HFFc6 (cell line): Measurements from ENCODE around the gene NMRAL1. TPM values are rescaled to one million over a fixed set of nuclear protein-coding genes. Genes with fewer than 3 reads are reported as not detected.

Source experiments
- DNase-seq: peaks from one replicate; pipeline ENCODE4 v3.0.0-alpha.2; 2018
- H3K27ac Mint-ChIP-seq: 2 replicates; pipeline ENCODE4 v1.8.0; 2020; ENCODE audit warnings: mild to moderate bottlenecking, mixed read lengths
- H3K27me3 Mint-ChIP-seq: 2 replicates; pipeline ENCODE4 v1.8.0; 2021; ENCODE audit warnings: mild to moderate bottlenecking, moderate library complexity, mixed read lengths; ENCODE audit not compliant: insufficient read depth
- H3K36me3 Mint-ChIP-seq: 2 replicates; pipeline ENCODE4 v1.8.0; 2021; ENCODE audit warnings: low read depth, mixed read lengths
- H3K4me1 Mint-ChIP-seq: 2 replicates; pipeline ENCODE4 v1.8.0; 2020; ENCODE audit warnings: low read depth, mixed read lengths
- H3K4me3 Mint-ChIP-seq: 2 replicates; pipeline ENCODE4 v1.8.0; 2020; ENCODE audit warnings: mild to moderate bottlenecking, moderate library complexity, mixed read lengths
- H3K9me3 Mint-ChIP-seq: 2 replicates; pipeline ENCODE4 v1.8.0; 2020; ENCODE audit warnings: mild to moderate bottlenecking, mixed read lengths
- total RNA-seq, 6 experiments: library from RNA; stranded (reverse); fragmentation: NEBNext Ultra II Directional; extraction: Animal tissue kit (Norgen Biotek cat#: 25700); gene quantifications; 2 replicates in 1 of 6; 3 replicates in 5 of 6; pipeline ENCODE4 v1.2.3, GENCODE V29; 2021
- TF ChIP-seq, protein P1 (sequence below): fragments of 200-600 bp; sonication (generic); IDR thresholded peaks from 2 replicates; pipeline ENCODE4 v1.5.0; 2021; ENCODE audit warnings: antibody characterized with exemption, mild to moderate bottlenecking

NMRAL1 gene
- total RNA-seq, 6 experiments from 2014 or later, result 26.2 to 37.2 (median 33.7) TPM

DNA sequence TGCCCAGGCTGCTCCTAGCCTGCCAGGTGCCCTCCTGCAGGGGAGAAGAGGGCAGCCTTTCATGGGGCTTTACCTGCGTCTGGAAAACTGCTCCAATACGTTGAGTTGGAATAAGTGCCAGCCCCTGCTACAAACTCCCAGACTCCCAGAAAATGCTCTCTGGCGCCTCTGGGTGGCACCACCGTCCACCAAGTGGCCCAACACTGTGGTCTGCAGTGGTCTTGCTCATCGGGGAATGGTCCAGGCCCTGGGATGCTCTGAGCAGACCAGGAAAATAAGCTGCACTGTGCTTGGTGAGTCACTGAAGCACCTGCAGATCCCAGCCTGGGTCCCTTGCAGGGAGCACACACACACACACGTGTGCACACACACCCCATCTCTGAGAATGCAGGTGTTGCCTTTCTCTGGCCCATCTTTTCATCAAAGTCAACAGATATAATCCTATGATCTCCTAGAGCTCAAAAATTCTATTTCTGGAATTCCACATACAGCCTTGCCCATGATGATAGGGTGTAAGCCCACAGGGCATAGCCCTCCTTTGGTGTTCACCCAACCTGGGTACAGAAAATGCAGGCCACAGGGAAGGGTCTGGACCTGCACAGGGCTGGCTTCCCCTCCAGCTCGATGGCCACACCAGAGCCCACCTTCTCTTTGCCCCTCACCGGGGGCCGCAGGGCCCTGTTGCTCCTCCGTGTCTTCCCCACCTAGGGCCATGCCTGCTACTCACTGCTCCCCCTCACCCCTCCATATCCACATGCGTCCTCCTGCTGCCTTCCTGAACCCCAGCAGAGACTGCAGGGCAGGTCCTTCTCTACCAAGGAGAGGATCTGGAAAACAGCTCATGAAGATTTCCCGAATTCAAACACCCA, 43.6 kb upstream of the NMRAL1 start:
- H3K4me1 Mint-ChIP-seq, result no peaks in the 10 kb centered on the region; the same call in 1 of the 2 replicates

DNA sequence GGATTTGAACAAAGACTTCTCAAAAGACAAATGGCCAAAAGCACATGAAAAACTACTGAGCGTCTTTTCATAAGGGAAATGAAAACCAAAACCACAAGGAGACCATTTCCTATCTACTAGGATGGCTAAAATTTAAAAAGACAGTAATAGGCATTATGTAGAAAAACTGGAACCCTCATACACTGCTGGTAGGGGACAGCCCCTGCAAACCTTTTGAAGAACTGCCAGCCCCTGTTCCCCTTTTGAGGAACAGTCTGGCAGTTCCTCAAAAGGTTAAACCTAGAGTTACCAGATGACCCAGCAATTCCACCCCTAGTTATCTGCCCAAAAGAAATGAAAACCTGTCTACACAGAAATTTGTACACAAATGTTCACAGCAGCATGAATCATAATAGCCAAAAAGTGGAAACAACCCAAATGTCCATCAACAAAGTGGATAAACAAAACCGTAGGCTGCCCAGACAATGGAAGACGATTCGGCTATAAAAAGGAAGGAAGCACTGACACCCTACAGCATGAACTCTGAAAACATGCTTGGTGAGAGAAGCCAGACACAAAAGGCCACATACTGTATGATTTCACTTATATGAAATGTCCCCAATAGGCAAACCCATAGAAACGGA, 41.3 kb upstream of the NMRAL1 start:
- no peak for DNase-seq
- no peak overlapping the region for H3K27ac Mint-ChIP-seq
- no peaks in the 10 kb centered on the region for H3K4me1 Mint-ChIP-seq
- no peaks in the 10 kb centered on the region for H3K27me3 Mint-ChIP-seq
- peaks cover 3% of the 10 kb centered on the region; the same call in 1 of the 2 replicates for H3K36me3 Mint-ChIP-seq
- no peaks in the 10 kb centered on the region for H3K9me3 Mint-ChIP-seq
- no peak overlapping the region for H3K4me3 Mint-ChIP-seq
- TF ChIP-seq, protein P1, sequence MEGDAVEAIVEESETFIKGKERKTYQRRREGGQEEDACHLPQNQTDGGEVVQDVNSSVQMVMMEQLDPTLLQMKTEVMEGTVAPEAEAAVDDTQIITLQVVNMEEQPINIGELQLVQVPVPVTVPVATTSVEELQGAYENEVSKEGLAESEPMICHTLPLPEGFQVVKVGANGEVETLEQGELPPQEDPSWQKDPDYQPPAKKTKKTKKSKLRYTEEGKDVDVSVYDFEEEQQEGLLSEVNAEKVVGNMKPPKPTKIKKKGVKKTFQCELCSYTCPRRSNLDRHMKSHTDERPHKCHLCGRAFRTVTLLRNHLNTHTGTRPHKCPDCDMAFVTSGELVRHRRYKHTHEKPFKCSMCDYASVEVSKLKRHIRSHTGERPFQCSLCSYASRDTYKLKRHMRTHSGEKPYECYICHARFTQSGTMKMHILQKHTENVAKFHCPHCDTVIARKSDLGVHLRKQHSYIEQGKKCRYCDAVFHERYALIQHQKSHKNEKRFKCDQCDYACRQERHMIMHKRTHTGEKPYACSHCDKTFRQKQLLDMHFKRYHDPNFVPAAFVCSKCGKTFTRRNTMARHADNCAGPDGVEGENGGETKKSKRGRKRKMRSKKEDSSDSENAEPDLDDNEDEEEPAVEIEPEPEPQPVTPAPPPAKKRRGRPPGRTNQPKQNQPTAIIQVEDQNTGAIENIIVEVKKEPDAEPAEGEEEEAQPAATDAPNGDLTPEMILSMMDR, result no peak

More for the DNA sequence above, 43.6 kb upstream of the NMRAL1 start:
- TF ChIP-seq, protein P1, result peak; percentile 74
- Mint-ChIP-seq H3K9me3 (no peaks in the 10 kb centered on the region), H3K27ac (no peak overlapping the region), H3K36me3 (no peaks in the 10 kb centered on the region), H3K4me3 (no peak overlapping the region), H3K27me3 (no peaks in the 10 kb centered on the region)
- DNase-seq, result no peak

DNA sequence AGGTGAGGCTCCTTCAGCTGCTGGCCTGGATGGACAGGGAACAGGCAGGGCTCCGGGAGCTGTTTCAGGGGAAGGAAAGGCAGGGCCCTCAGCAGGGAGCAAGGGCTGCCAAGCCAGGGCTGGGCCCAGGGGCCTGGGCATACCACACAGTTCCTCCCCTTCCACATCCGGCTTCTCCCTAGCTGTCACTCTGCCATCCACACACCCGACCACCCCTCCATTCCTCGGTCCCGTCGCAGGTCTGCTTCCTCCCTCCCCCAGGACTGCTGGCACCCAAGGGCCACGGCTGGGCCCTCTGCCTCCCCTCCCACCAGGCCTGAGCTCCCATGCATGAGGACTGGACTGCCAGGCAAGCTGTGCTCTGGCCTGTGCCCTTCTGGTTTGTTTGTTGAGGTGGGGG, 40.2 kb upstream of the NMRAL1 start:
- TF ChIP-seq, protein P1, result no peak
- H3K9me3 Mint-ChIP-seq, result no peaks in the 10 kb centered on the region
- no peak overlapping the region for H3K4me3 Mint-ChIP-seq
- no peak overlapping the region for H3K27ac Mint-ChIP-seq
- H3K36me3 Mint-ChIP-seq, result peaks cover 3% of the 10 kb centered on the region
- no peaks in the 10 kb centered on the region for H3K27me3 Mint-ChIP-seq
- no peaks in the 10 kb centered on the region for H3K4me1 Mint-ChIP-seq
- DNase-seq, result no peak

DNA sequence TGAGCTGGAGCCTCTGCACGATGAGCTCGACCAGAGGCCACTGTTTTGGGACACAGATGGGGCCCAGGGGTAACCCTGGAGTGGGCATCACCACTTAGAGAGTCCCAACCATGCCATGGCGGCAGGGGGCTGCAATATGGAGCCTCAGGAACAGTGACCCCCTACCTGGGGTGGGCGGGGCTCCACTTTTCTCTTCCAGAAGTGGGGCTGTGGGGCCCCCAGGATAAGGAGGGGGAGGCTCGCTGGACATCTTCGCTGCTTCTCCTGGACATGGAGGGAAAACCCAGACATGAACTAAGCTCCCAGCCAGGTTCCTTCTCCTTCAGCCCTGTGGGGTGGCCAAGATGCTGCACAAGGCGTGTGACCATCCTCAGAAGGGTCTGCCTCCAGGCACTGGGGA, 39.5 kb upstream of the NMRAL1 start:
- no peaks in the 10 kb centered on the region for H3K9me3 Mint-ChIP-seq
- peaks cover 3% of the 10 kb centered on the region for H3K36me3 Mint-ChIP-seq
- TF ChIP-seq, protein P1, result no peak
- no peaks in the 10 kb centered on the region for H3K27me3 Mint-ChIP-seq
- no peaks in the 10 kb centered on the region for H3K4me1 Mint-ChIP-seq
- no peak overlapping the region for H3K4me3 Mint-ChIP-seq
- H3K27ac Mint-ChIP-seq, result no peak overlapping the region
- no peak for DNase-seq

DNA sequence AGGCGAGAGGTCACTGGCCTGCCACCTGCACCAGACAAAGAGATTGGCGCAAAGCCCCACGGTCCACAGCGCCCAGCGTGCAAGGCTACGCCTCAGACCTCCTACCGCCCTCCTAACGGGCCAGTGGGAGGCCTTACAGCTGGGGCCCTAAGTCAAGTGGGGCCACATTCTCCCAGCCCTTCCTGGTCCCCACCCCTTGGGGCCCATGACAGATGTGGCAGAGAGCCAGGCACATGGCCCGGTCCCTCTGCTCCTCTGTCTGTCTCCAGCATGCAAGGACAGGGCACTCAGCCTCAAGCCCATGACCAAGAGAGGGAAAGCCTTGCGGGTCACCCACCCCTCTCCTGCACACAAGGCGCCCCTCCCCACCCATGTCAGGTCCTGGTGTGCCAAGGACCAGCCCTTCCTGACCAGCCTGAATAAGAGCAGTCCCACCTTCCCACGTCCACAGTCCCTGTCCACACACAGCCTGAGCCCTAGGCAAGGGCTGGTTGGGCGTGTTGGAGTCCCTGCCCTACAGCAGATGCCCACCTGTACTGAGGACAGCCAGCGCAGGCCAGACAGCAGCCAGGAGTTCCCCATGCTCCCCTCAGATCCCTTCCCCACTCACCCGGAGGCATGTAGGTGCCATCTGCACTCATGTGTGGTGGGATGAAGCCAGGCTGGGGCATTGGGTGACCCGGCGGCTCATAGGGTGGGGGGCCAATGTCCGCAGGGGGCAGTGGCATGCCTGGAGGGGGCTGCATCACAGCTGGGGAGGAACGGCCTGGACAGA, 38.8 kb upstream of the NMRAL1 start:
- no peaks in the 10 kb centered on the region for H3K27me3 Mint-ChIP-seq
- no peak overlapping the region for H3K27ac Mint-ChIP-seq
- H3K36me3 Mint-ChIP-seq, result peaks cover 3% of the 10 kb centered on the region
- H3K4me3 Mint-ChIP-seq, result no peak overlapping the region
- no peaks in the 10 kb centered on the region for H3K9me3 Mint-ChIP-seq
- TF ChIP-seq, protein P1, result no peak
- no peak for DNase-seq
- H3K4me1 Mint-ChIP-seq, result no peaks in the 10 kb centered on the region
